ENCODE data around the gene LRRN2.

DNA sequence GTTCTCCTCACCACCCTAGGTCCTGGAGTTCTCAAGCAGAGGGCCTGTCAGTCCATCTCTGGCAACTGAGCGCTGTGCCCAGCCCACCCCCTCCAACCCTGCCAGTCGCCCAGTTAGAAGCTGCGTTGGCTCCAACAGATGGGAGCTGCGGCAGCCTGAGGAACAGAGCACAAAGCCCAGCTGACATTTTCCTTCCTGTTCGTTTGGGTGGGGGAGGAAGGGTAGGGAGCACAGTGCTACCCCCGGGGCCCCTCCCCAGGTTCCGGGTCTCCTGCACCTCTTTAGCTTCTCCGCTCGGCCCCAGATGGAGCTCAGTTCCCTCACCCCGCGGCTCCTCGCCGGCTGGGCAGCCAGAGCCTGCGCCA lies 1.4 kb downstream of the LRRN2 start:
- TF ChIP-seq POLR2A (IDR thresholded peaks at IDR 0.05; ENCODE audit: low read depth, low read length) (no peak), JUN (IDR thresholded peaks at IDR 0.05; ENCODE audit: borderline replicate concordance, insufficient read depth, insufficient read length, low read depth) (no peak)
- TF ChIP-seq, protein P1, sequence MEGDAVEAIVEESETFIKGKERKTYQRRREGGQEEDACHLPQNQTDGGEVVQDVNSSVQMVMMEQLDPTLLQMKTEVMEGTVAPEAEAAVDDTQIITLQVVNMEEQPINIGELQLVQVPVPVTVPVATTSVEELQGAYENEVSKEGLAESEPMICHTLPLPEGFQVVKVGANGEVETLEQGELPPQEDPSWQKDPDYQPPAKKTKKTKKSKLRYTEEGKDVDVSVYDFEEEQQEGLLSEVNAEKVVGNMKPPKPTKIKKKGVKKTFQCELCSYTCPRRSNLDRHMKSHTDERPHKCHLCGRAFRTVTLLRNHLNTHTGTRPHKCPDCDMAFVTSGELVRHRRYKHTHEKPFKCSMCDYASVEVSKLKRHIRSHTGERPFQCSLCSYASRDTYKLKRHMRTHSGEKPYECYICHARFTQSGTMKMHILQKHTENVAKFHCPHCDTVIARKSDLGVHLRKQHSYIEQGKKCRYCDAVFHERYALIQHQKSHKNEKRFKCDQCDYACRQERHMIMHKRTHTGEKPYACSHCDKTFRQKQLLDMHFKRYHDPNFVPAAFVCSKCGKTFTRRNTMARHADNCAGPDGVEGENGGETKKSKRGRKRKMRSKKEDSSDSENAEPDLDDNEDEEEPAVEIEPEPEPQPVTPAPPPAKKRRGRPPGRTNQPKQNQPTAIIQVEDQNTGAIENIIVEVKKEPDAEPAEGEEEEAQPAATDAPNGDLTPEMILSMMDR (IDR thresholded peaks at IDR 0.05; ENCODE audit: extremely low read depth in 1 of 2, insufficient read depth in 1 of 2, low read depth in 1 of 2, low read length in 2 of 2) = no peak
